DOHH2 (cell line): ENCODE measurements around the gene CBX3.

Experiments used
- CTCF ChIP-seq: fragments of 200-600 bp; sonication (generic); IDR thresholded peaks from one replicate; pipeline ENCODE4 v1.5.1; 2014; ENCODE audit warnings: antibody characterized with exemption, mild to moderate bottlenecking, low read depth, low read length; ENCODE audit not compliant: poor library complexity, severe bottlenecking
- EZH2phosphoT487 ChIP-seq: fragments of 200-600 bp; sonication (generic); IDR thresholded peaks from 2 replicates; pipeline ENCODE4 v1.6.1; 2017; ENCODE audit warnings: borderline replicate concordance, mild to moderate bottlenecking, antibody characterized with exemption, low read length, moderate library complexity, mixed read lengths

GRCh38 chr7:26195867-26196657 lies 5.5 kb upstream of the CBX3 start:
- no peak for TF ChIP-seq CTCF
- no peak for TF ChIP-seq EZH2phosphoT487
